ENCODE data around the gene DHX34.

- TF ChIP-seq ZNF274 (IDR thresholded peaks at IDR 0.05; ENCODE audit: low read depth, low read length) (no peak), SUZ12 (IDR thresholded peaks at IDR 0.05; ENCODE audit: extremely low read depth, insufficient read depth, insufficient read length) (no peak)
Measured at GRCh38 chr19:47344425-47344824, 4.7 kb upstream of the DHX34 start.

Measured in NT2/D1 (cell line).